ENCODE data around the gene RDX. TPM values are rescaled to one million over a fixed set of nuclear protein-coding genes. Genes with fewer than 3 reads are reported as not detected.

Gene RDX
- total RNA-seq, 1 experiment from 2014 or later, result 196 TPM

- peaks cover 40% of the 10 kb centered on the region for H3F3A ChIP-seq (ENCODE audit: insufficient read depth, low read depth)
- H3K4me2 ChIP-seq, result peak overlapping the region; percentile 81
- peak overlapping the region; percentile 76 for H2AFZ ChIP-seq
- no peaks in the 10 kb centered on the region; the same call in 1 of the 2 replicates for H3K36me3 ChIP-seq (ENCODE audit: low read depth)
- intact Hi-C loops (cut with micrococcal nuclease; ENCODE audit: unreplicated experiment), result loop anchor here (1.0 to 10.0 kb wide), 4 partner anchors 66 to 352 kb away; partner anchors contain the start of gene ZC3H12C
- peaks cover 22% of the 10 kb centered on the region for H4K20me1 ChIP-seq (ENCODE audit: insufficient read depth)
- TSS peak; percentile 88 for BruUV-seq (replicated peaks)
- DNase-seq, result peak in 1 of 2 experiments; percentile 58
- no peaks in the 10 kb centered on the region; the same call in 1 of the 2 replicates for H3K9me3 ChIP-seq (ENCODE audit: insufficient read depth, low read depth)
- peaks cover 63% of the 10 kb centered on the region for H3K4me1 ChIP-seq (replicated peaks; ENCODE audit: insufficient read depth)
- H3K27me3 ChIP-seq (ENCODE audit: insufficient read depth, low read depth), result no peaks in the 10 kb centered on the region
- ChIA-PET POLR2A (ENCODE audit: unreplicated experiment) (interaction anchor here (0.5 to 0.7 kb wide), 8 partner anchors 9 to 1932 kb away, joined by 3 to 6 read pairs (median 3); no protein-coding TSS in a partner anchor), CTCF (no interaction called here)
- peak overlapping the region; percentile 86 for H3K4me3 ChIP-seq
- peaks cover 39% of the 10 kb centered on the region for H3K79me2 ChIP-seq (ENCODE audit: low read depth)
- no peaks in the 10 kb centered on the region for H3K9me2 ChIP-seq (ENCODE audit: insufficient read depth)
- peak overlapping the region; percentile 83 for H3K27ac ChIP-seq
- TF ChIP-seq EZH2 (IDR thresholded peaks at IDR 0.05; ENCODE audit: low read depth), result no peak
- TF ChIP-seq CTCF (conservative IDR thresholded peaks at IDR 0.05), result no peak; the same call in 1 of the 2 replicates
Observed at GRCh38 chr11:110297076-110297725, 787 bp upstream of the RDX start.

- H3K9me2 ChIP-seq (ENCODE audit: insufficient read depth), result no peaks in the 10 kb centered on the region
- no peaks in the 10 kb centered on the region; the same call in 1 of the 2 replicates for H3K36me3 ChIP-seq (ENCODE audit: low read depth)
- H3F3A ChIP-seq (ENCODE audit: insufficient read depth, low read depth), result peaks cover 40% of the 10 kb centered on the region
- H3K27me3 ChIP-seq (ENCODE audit: insufficient read depth, low read depth), result no peaks in the 10 kb centered on the region
- intact Hi-C loops (cut with micrococcal nuclease; ENCODE audit: unreplicated experiment), result loop anchor here (10.0 kb wide), 2 partner anchors 201 to 351 kb away; partner anchors contain the start of gene ZC3H12C
- peak overlapping the region; percentile 95 for H3K4me2 ChIP-seq
- peak; percentile 41 to 45 for DNase-seq
- peak overlapping the region; percentile 75 for H2AFZ ChIP-seq
- no peaks in the 10 kb centered on the region for H3K9me3 ChIP-seq (ENCODE audit: insufficient read depth, low read depth)
- peaks cover 63% of the 10 kb centered on the region for H3K4me1 ChIP-seq (replicated peaks; ENCODE audit: insufficient read depth)
- peak overlapping the region; percentile 86 for H3K4me3 ChIP-seq
- H3K27ac ChIP-seq, result peak overlapping the region; percentile 83
- peaks cover 22% of the 10 kb centered on the region for H4K20me1 ChIP-seq (ENCODE audit: insufficient read depth)
- ChIA-PET CTCF (no interaction called here), POLR2A (ENCODE audit: unreplicated experiment) (no interaction called here)
- TF ChIP-seq CTCF (conservative IDR thresholded peaks at IDR 0.05), result no peak
- TF ChIP-seq EZH2 (IDR thresholded peaks at IDR 0.05; ENCODE audit: low read depth), result no peak
- H3K79me2 ChIP-seq (ENCODE audit: low read depth), result peaks cover 54% of the 10 kb centered on the region
- BruUV-seq (replicated peaks), result TSS peak; percentile 26
Observed at GRCh38 chr11:110295531-110296225, 736 bp downstream of the RDX start.

- ChIA-PET POLR2A (ENCODE audit: unreplicated experiment) (interaction anchor here (0.6 kb wide), 1 partner anchor 1702 kb away, joined by 17 read pairs; the partner anchor contains the start of gene EXPH5), CTCF (interaction anchor here (0.6 kb wide), 1 partner anchor 18 kb away, joined by 4 read pairs; no protein-coding TSS in a partner anchor)
- Histone ChIP-seq H3K27ac (peak overlapping the region; percentile 83), H3K27me3 (ENCODE audit: insufficient read depth, low read depth) (no peaks in the 10 kb centered on the region), H3K79me2 (ENCODE audit: low read depth) (peaks cover 60% of the 10 kb centered on the region), H3K4me1 (replicated peaks; ENCODE audit: insufficient read depth) (peaks cover 61% of the 10 kb centered on the region), H2AFZ (no peak overlapping the region), H3K4me3 (peak overlapping the region; percentile 86), H4K20me1 (ENCODE audit: insufficient read depth) (peaks cover 22% of the 10 kb centered on the region), H3K4me2 (peak overlapping the region; percentile 95), H3K9me2 (ENCODE audit: insufficient read depth) (no peaks in the 10 kb centered on the region), H3F3A (ENCODE audit: insufficient read depth, low read depth) (peaks cover 40% of the 10 kb centered on the region), H3K9me3 (ENCODE audit: insufficient read depth, low read depth) (no peaks in the 10 kb centered on the region), H3K36me3 (ENCODE audit: low read depth) (no peaks in the 10 kb centered on the region; the same call in 1 of the 2 replicates)
- DNase-seq, result no peak
- TF ChIP-seq EZH2 (IDR thresholded peaks at IDR 0.05; ENCODE audit: low read depth), result no peak
- no peak for TF ChIP-seq CTCF (conservative IDR thresholded peaks at IDR 0.05)
- intact Hi-C loops (cut with micrococcal nuclease; ENCODE audit: unreplicated experiment), result loop anchor here (10.0 kb wide), 2 partner anchors 200 to 350 kb away; partner anchors contain the start of gene ZC3H12C
- no TSS peak for BruUV-seq (replicated peaks)
Observed at GRCh38 chr11:110295086-110295485, 1.3 kb downstream of the RDX start.

Measured in PC-9 (cell line).